GM19467 (cell line): ENCODE results near the gene ZNF836.
"Not testable (repeated sequence)": the region's sequence is repeated elsewhere in the genome, so short reads cannot be mapped to it uniquely, and the experiment has no call there.

ENCODE experiments used
- ATAC-seq: cut with Tn5 transposase; IDR thresholded peaks from one replicate; pipeline ENCODE4 v1.9.1; 2021; ENCODE audit warnings: mild to moderate bottlenecking, moderate library complexity; ENCODE audit not compliant: unreplicated experiment

Gene ZNF836

GRCh38 chr19:52171321-52172169 lies at the start of gene ZNF836:
Gene ZNF836, minus strand, starts transcription at chr19:52171621. Its CDS starts 3,549 bp downstream, at chr19:52168072.
- peak; percentile 73 for ATAC-seq

GRCh38 chr19:52221031-52221430 lies 49.6 kb upstream of the ZNF836 start:
- ATAC-seq = no peak

GRCh38 chr19:52219611-52220010 lies 48.2 kb upstream of the ZNF836 start:
- ATAC-seq = no peak

GRCh38 chr19:52217576-52217975 lies 46.2 kb upstream of the ZNF836 start:
- ATAC-seq = no peak

- no peak for ATAC-seq
Measured at GRCh38 chr19:52216401-52216800, 45.0 kb upstream of the ZNF836 start.

- no peak for ATAC-seq
Measured at GRCh38 chr19:52214241-52214640, 42.8 kb upstream of the ZNF836 start.

- ATAC-seq = no peak
Measured at GRCh38 chr19:52212572-52213255, 41.3 kb upstream of the ZNF836 start.

- no peak for ATAC-seq
Measured at GRCh38 chr19:52211926-52212571, 40.6 kb upstream of the ZNF836 start.

GRCh38 chr19:52211203-52211602 lies 39.8 kb upstream of the ZNF836 start:
- no peak for ATAC-seq

- no peak for ATAC-seq
Measured at GRCh38 chr19:52206481-52206880, 35.1 kb upstream of the ZNF836 start.

- not testable (repeated sequence) for ATAC-seq
Measured at GRCh38 chr19:52200755-52201391, 29.5 kb upstream of the ZNF836 start.

GRCh38 chr19:52200044-52200443 lies 28.6 kb upstream of the ZNF836 start:
- no peak for ATAC-seq

GRCh38 chr19:52198678-52199077 lies 27.3 kb upstream of the ZNF836 start:
- ATAC-seq = no peak

- no peak for ATAC-seq
Measured at GRCh38 chr19:52197964-52198363, 26.5 kb upstream of the ZNF836 start.

GRCh38 chr19:52196256-52196967 lies 25.0 kb upstream of the ZNF836 start:
- no peak for ATAC-seq

- no peak for ATAC-seq
Measured at GRCh38 chr19:52191951-52192350, 20.5 kb upstream of the ZNF836 start.

GRCh38 chr19:52191389-52191788 lies 20.0 kb upstream of the ZNF836 start:
- ATAC-seq = no peak

- ATAC-seq = no peak
Measured at GRCh38 chr19:52190487-52191293, 19.3 kb upstream of the ZNF836 start.

GRCh38 chr19:52189735-52190486 lies 18.5 kb upstream of the ZNF836 start, which contains the start of gene PPP2R1A:
Gene PPP2R1A, plus strand, starts transcription at chr19:52190052. Its CDS starts 45 bp downstream, at chr19:52190097.
- peak; percentile 93 for ATAC-seq
